Activated CD8-positive, alpha-beta memory T cell treated with anti-CD3 and anti-CD28 coated beads, Interleukin-2, amount 50 U/mL, for 48 hours (primary cell): ENCODE measurements around the gene ARVCF.

ENCODE experiments used
- DNase-seq: peaks from one replicate; pipeline ENCODE4 v3.0.0-alpha.2; 2020

Gene ARVCF

DNA sequence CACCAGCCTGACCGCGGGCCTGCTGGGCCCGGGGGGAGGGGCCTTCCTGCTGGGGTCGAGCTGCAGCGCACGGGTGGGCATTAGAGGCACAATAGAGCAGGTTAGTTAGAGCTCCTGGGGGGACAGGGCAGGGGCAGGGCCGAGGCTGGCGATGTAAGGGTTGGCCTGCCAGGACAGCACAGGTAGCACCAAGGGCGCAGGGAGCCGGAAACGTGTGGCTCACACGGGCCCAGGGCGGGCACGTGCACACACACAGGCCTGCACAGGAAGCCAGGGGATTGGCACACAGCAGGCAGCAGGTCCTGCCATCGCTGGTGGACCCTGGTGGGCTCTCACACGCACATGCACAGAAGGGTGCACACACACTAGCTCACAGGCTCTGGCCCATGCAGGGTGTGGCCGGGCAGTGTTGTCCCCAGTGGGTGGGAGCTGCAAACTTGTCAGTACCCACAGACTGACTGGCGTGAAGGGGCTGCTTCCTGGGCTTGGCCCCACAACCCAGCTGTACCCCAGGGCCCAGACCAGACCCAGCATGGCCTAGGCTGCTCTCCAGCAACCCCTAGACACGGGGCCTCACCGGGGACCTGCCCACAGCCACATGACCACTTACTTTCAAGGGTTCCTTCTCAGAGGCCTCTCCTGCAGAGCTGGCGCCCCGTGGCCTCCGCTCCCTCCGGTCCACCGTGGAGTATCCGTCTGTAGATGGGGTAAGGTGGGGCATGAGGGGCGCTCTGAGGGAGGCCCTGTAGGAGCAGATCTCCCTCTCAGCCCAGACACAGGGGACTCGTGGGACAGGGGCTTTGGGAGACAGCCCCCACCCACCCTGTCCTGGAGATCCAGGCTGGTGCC lies 45.1 kb downstream of the ARVCF start:
- DNase-seq: no peak

GRCh38 chr22:19970479-19971275 lies 45.9 kb downstream of the ARVCF start:
- peak; percentile 94 for DNase-seq

GRCh38 chr22:19970031-19970478 lies 46.6 kb downstream of the ARVCF start:
- DNase-seq: no peak

DNA sequence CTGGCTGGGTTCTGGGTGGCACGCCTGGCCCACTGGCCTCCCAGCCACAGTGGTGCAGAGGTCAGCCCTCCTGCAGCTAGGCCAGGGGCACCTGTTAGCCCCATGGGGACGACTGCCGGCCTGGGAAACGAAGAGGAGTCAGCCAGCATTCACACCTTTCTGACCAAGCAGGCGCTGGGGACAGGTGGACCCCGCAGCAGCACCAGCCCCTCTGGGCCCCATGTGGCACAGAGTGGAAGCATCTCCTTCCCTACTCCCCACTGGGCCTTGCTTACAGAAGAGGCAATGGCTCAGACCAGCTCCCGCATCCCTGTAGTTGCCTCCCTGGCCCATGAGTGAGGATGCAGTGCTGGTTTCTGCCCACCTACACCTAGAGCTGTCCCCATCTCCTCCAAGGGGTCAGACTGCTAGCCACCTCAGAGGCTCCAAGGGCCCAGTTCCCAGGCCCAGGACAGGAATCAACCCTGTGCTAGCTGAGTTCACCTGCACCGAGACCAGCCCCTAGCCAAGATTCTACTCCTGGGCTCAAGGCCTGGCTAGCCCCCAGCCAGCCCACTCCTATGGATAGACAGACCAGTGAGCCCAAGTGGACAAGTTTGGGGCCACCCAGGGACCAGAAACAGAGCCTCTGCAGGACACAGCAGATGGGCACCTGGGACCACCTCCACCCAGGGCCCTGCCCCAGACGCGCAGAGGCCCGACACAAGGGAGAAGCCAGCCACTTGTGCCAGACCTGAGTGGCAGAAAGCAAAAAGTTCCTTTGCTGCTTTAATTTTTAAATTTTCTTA lies 47.3 kb downstream of the ARVCF start:
- DNase-seq: no peak

DNA sequence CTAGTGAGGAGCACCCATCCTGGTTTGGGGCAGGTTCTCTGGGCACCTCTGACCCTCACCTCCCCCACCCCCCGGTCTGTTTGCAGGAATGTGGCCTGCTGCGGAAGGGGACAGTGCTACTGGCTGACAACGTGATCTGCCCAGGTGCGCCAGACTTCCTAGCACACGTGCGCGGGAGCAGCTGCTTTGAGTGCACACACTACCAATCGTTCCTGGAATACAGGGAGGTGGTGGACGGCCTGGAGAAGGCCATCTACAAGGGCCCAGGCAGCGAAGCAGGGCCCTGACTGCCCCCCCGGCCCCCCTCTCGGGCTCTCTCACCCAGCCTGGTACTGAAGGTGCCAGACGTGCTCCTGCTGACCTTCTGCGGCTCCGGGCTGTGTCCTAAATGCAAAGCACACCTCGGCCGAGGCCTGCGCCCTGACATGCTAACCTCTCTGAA lies 48.2 kb downstream of the ARVCF start:
- DNase-seq: no peak

GRCh38 chr22:19967850-19968449 lies 48.7 kb downstream of the ARVCF start:
- DNase-seq: no peak

GRCh38 chr22:19966908-19967750 lies 49.5 kb downstream of the ARVCF start:
- DNase-seq: no peak

DNA sequence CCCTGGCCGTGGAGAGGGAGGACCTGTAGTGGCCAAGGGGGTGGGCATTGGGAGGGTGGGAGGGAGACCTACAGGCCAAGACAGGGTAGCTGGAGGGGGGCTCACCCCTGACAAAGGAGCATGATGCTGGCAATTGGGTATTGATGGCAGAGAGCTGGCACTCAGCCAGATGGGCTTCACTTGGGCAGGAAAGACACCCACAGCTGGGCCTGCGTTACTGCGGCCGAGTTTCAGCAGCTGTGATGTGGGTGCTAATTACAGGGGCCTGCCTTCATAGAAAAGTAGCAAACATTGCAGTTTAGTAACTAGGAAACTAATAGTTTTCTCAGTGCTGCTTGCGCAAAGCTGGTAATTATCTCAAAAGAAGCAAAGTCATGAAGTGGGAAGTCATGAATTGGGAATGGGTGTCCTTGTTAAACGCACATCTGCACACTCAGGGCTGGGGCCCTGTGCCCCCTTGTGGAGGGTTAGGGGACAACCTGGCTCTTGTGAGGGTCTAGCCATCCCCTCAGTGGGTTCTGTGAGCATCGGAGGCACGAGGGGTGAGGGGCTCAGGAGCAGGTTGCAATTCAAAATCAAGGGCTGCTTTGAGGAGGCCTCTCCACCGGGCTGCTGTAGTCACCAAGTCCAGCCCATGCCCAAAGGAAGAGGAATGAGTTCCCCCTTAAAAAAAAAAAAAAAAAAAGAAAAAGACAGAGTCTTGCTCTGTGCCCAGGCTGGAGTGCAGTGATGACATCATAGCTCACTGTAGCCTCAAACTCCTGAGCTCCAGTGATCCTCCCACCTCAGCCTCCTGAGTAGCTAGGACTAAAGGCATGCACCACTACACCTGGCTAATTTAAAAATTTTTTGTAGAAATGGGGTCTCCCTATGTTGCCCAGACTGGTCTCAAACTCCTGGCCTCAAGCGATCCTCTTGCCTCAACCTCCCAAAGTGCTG lies 50.6 kb downstream of the ARVCF start:
- no peak for DNase-seq

DNA sequence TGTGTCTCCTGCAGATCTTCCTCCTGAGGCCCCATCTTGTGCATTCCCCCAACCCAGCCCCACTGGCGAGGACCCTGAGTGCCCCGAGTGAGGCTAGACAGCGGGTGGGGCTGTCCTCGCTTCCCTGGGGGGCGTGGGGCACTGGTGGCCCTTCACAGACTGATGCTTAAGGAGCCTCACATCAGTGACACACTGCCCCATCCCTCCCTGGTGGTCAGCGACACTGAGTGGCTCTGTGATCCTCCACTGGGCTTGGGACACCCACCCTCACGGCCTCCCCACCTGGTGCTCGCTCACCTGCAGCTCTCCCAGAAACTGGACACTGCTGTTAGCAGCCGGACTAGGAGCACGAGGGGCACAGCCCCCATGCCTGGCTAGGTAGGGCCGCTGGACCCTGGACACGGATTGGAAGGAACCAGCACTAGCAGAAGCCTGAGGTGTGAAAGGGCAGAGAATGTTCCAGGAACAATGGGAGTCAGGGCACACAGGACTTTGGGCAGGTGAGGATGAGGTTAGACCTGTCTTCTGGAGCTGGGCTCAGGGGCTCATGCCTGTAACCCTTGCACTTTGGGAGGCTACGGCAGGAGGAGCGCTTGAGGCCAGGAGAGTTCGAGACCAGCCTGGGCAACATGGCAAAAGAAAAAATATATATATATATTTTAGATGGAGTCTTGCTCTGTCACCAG lies 51.8 kb downstream of the ARVCF start:
- DNase-seq: no peak

DNA sequence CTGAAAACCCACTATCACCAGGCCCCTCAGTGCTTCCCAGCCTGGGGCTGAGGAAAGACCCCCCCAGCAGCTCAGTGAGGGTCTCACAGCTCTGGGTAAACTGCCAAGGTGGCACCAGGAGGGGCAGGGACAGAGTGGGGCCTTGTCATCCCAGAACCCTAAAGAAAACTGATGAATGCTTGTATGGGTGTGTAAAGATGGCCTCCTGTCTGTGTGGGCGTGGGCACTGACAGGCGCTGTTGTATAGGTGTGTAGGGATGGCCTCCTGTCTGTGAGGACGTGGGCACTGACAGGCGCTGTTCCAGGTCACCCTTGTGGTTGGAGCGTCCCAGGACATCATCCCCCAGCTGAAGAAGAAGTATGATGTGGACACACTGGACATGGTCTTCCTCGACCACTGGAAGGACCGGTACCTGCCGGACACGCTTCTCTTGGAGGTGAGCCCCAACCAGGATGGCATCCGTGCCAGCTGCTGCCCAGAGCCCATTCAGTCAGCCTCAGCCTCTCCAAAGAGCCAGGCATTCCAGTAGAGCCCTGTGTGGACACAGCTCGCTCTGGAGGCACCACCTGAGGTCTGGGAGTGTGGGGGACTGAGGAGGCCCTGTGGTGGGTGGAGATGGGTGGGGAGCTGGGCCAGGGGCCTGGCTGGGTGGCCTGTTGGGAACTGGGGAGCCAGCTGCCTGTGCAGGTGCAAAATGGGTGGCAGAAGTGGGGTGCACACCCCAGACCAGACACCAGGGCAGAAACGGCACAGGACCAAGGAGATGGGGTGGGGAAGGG lies 52.6 kb downstream of the ARVCF start:
- DNase-seq: no peak

- peak; percentile 74 for DNase-seq
Observed at GRCh38 chr22:19962909-19963806, 53.5 kb downstream of the ARVCF start.

GRCh38 chr22:19962246-19962908 lies 54.2 kb downstream of the ARVCF start:
- DNase-seq: peak; percentile 80

DNA sequence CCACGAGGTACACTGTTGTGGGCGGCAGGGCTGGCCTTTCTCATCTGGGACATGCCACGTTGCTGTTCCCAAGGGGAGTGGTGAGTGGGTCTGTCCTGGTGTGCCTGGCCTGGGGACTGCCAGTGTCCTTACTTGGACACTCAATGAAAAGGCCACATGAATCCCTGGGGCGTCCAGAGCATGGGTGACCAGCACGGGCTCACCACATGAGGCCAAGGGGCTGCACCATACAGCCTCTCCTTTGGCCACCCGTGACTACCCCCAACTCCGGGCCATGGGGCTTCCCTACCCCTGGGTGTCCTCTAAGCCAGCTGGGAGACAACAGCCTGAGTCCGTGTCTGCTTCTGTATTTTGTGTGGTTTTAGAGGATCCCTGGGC lies 54.8 kb downstream of the ARVCF start:
- no peak for DNase-seq

DNA sequence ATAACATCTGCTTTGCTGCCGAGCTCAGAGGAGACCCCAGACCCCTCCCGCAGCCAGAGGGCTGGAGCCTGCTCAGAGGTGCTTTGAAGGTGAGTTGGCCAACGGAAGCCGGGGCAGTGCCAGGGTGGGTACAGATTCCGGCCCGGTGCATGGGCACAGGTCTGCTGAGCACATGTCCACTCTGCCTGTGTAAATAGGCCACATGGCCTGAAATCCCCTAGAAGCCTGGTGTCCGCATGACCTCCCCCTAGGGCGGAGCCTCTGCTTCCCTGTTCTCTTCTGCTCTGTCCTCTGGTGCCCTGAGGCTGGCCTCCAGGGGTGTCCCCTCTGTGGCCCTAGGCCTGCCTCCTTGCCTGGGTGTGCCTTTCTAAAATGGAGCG lies 55.4 kb downstream of the ARVCF start:
- DNase-seq: no peak

GRCh38 chr22:19960491-19961200 lies 56.0 kb downstream of the ARVCF start:
- no peak for DNase-seq

DNA sequence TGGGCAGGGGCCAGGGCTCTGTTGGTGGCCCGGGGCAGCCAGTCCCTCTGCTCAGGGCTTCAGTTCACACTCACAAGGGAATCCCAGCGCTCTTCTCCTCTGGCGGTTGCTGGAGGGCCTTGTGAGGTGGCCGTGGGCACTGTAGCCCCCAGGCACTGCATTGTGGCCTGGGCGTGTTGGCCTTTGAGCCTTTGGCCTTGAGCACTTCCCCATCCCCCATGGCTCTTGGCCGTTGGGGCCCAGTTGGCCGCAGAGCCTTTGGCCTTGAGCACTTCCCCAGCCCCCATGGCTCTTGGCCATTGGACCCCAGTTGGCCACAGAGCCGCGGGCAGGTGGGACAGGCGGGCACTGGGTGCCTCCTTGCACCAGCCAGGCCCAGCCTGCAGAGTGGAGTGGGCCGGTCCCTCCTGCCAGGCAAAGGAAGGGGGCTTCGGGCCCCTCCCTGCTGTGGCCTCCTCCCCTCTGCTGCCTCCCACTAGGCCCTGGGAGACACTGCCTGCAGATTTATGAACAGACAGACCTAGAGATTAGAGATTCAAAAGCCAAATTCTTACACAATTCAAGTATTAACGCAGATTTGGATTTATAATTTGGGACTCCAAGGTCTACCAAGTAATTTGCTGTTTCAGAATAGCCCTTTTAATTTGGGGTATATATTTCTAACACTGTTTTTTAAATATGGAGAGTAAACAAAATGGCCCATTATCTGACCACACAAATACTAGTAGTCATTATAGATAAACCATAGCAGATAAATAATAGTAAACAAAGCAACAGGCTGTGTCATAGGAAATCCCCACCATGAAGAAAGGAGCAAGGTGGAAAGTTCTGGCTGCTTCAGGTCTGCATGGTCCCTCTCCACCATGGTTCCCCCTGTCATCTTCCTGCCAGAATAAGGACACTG lies 56.8 kb downstream of the ARVCF start:
- DNase-seq: no peak
